Liver (tissue), 9 donors: ENCODE results near the gene PREX1. TPM values are rescaled to one million over a fixed set of nuclear protein-coding genes. Genes with fewer than 3 reads are reported as not detected.

ENCODE experiments used
- DNase-seq: peaks from one replicate; pipeline ENCODE4 v3.0.0-alpha.2; 2017; ENCODE audit warnings: low spot score
- H3K27ac ChIP-seq, 2 donors: one replicate each; pipeline ENCODE4 v1.7.0; 2013; ENCODE audit warnings: inconsistent platforms in 2 of 2, low read length in 2 of 2, control low read depth in 1 of 2, low read depth in 1 of 2, mild to moderate bottlenecking in 1 of 2
- H3K27me3 ChIP-seq, 4 donors: one replicate each; pipeline versions ENCODE4 v1.6.1 to v1.7.0; 2013; ENCODE audit warnings: low read length in 3 of 4, inconsistent platforms in 1 of 4, mild to moderate bottlenecking in 1 of 4, moderate library complexity in 1 of 4; ENCODE audit not compliant: control insufficient read depth in 4 of 4, insufficient read depth in 4 of 4
- H3K36me3 ChIP-seq, 4 donors: one replicate each; pipeline versions ENCODE4 v1.6.1 to v1.7.0; 2013; ENCODE audit warnings: low read length in 3 of 4, mild to moderate bottlenecking in 3 of 4, low read depth in 1 of 4, moderate library complexity in 1 of 4; ENCODE audit not compliant: control insufficient read depth in 4 of 4, insufficient read depth in 3 of 4
- H3K4me1 ChIP-seq, 4 donors: one replicate each; pipeline versions ENCODE4 v1.6.1 to v1.7.0; 2013; ENCODE audit warnings: low read length in 3 of 4, mild to moderate bottlenecking in 3 of 4, moderate library complexity in 1 of 4; ENCODE audit not compliant: control insufficient read depth in 4 of 4, insufficient read depth in 4 of 4
- H3K4me3 ChIP-seq, 3 donors: one replicate each; pipeline versions ENCODE4 v1.6.1 to v1.7.0; 2013; ENCODE audit warnings: low read length in 3 of 3, control low read depth in 1 of 3, low read depth in 1 of 3, mild to moderate bottlenecking in 1 of 3
- H3K9ac ChIP-seq, 2 donors: one replicate each; pipeline ENCODE4 v1.7.0; 2013; ENCODE audit warnings: low read length in 2 of 2, mild to moderate bottlenecking in 2 of 2, moderate library complexity in 2 of 2, control low read depth in 1 of 2, low read depth in 1 of 2
- H3K9me3 ChIP-seq, 4 donors: one replicate each; pipeline versions ENCODE4 v1.6.1 to v1.7.0; 2013; ENCODE audit warnings: low read length in 3 of 4; ENCODE audit not compliant: control insufficient read depth in 4 of 4
- ATF3 ChIP-seq: IDR thresholded peaks from 2 replicates; pipeline ENCODE4 v1.6.1; 2016; ENCODE audit warnings: antibody characterized with exemption
- CTCF ChIP-seq: fragments of 150-350 bp; IDR thresholded peaks from 2 replicates; pipeline ENCODE4 v1.5.1; 2017; ENCODE audit warnings: improper control_type of control experiment, low read depth, low read length; ENCODE audit not compliant: missing input control
- EGR1 ChIP-seq, 2 donors: IDR thresholded peaks; 2 replicates each; pipeline ENCODE4 v1.6.1; 2016 to 2018; ENCODE audit warnings: antibody characterized with exemption in 2 of 2, low read depth in 2 of 2
- FOXA1 ChIP-seq: IDR thresholded peaks from 2 replicates; pipeline ENCODE4 v1.6.1; 2016; ENCODE audit warnings: antibody characterized with exemption
- FOXA2 ChIP-seq: IDR thresholded peaks from 2 replicates; pipeline ENCODE4 v1.6.1; 2016; ENCODE audit warnings: antibody characterized with exemption
- GABPA ChIP-seq, 2 donors: IDR thresholded peaks in 1 of 2; conservative IDR thresholded peaks in 1 of 2; 2 replicates each; pipeline ENCODE4 v1.6.1; 2016; ENCODE audit warnings: antibody characterized with exemption in 2 of 2, mild to moderate bottlenecking in 1 of 2, moderate library complexity in 1 of 2
- HNF4A ChIP-seq, 2 donors: conservative IDR thresholded peaks; 2 replicates each; pipeline ENCODE4 v1.6.1; 2016; ENCODE audit warnings: antibody characterized with exemption in 2 of 2, mild to moderate bottlenecking in 2 of 2
- HNF4G ChIP-seq: IDR thresholded peaks from 2 replicates; pipeline ENCODE4 v1.6.1; 2016; ENCODE audit warnings: antibody characterized with exemption
- JUND ChIP-seq, 2 donors: IDR thresholded peaks; 2 replicates each; pipeline ENCODE4 v1.6.1; 2016; ENCODE audit warnings: antibody characterized with exemption in 2 of 2
- MAX ChIP-seq: IDR thresholded peaks from 2 replicates; pipeline ENCODE4 v1.6.1; 2016; ENCODE audit warnings: antibody characterized with exemption
- NR2F2 ChIP-seq: IDR thresholded peaks from 2 replicates; pipeline ENCODE4 v1.6.1; 2016; ENCODE audit warnings: antibody characterized with exemption
- RAD21 ChIP-seq, 2 donors: IDR thresholded peaks; 2 replicates each; pipeline ENCODE4 v1.6.1; 2016; ENCODE audit warnings: antibody characterized with exemption in 2 of 2, mild to moderate bottlenecking in 2 of 2
- REST ChIP-seq: IDR thresholded peaks from 2 replicates; pipeline ENCODE4 v1.6.1; 2016; ENCODE audit warnings: antibody characterized with exemption, mild to moderate bottlenecking
- RXRA ChIP-seq, 2 donors: IDR thresholded peaks; 2 replicates each; pipeline ENCODE4 v1.6.1; 2017 to 2018; ENCODE audit warnings: antibody characterized with exemption in 2 of 2, mild to moderate bottlenecking in 1 of 2
- TAF1 ChIP-seq: conservative IDR thresholded peaks from 2 replicates; pipeline ENCODE4 v1.6.1; 2016; ENCODE audit warnings: antibody characterized with exemption, mild to moderate bottlenecking
- YY1 ChIP-seq: IDR thresholded peaks from 2 replicates; pipeline ENCODE4 v1.6.1; 2016; ENCODE audit warnings: antibody characterized with exemption, mild to moderate bottlenecking
- ZBTB33 ChIP-seq: IDR thresholded peaks from 2 replicates; pipeline ENCODE4 v1.6.1; 2016; ENCODE audit warnings: antibody characterized with exemption
- WGBS: extraction: QIAGEN DNeasy Blood & Tissue Kit; methylation state at CpG from one replicate; pipeline ENCODE4 v1.1.7; 2013; 5-methylcytosine and 5-hydroxymethylcytosine counted together
- polyA plus RNA-seq, 2 donors: library from polyadenylated mRNA; stranded (reverse) in 1 of 2; unstranded in 1 of 2; fragments of 200-250 nt in 1 of 2; fragments of >200 nt in 1 of 2; fragmentation: Nextera tagmentation in 1 of 2; extraction: Ambion mirVana in 1 of 2; gene quantifications; one replicate each; pipeline versions ENCODE4 v1.2.1 to v1.2.3, GENCODE V29; 2013 to 2015
- total RNA-seq, 2 donors: library from RNA; depleted of rRNA; stranded (reverse); fragments of >200 nt; gene quantifications; one replicate each; pipeline ENCODE4 v1.2.3, GENCODE V29; 2014
- donor health status: healthy.
- donor health status: healthy.
- donor health status: healthy.
- donor health status: healthy.
- donor health status: healthy.

The PREX1 gene
- total and polyA plus RNA-seq, 4 donors: 2.2 to 18.0 (median 10.8) TPM

- H3K27ac ChIP-seq: no peak overlapping the region
- H3K36me3 ChIP-seq: no peaks in the 10 kb centered on the region
- no peak for TF ChIP-seq FOXA2
- no peak for TF ChIP-seq TAF1
- no peak for TF ChIP-seq HNF4G
- no peaks in the 10 kb centered on the region for H3K27me3 ChIP-seq
- WGBS: 86% methylated on average over 5 of the region's 5 CpGs
- H3K4me3 ChIP-seq: no peak overlapping the region
- DNase-seq: no peak
- no peak overlapping the region for H3K9ac ChIP-seq
- H3K9me3 ChIP-seq: no peaks in the 10 kb centered on the region
- H3K4me1 ChIP-seq: peaks cover 0 to 13% (median 3%) of the 10 kb centered on the region in 4 donors
Measured at GRCh38 chr20:48724382-48724781, 103.4 kb downstream of the PREX1 start.

GRCh38 chr20:48723308-48724264 is 104.2 kb downstream of the PREX1 start:
- Histone ChIP-seq H3K4me3 (no peak overlapping the region), H3K9me3 (no peaks in the 10 kb centered on the region), H3K9ac (no peak overlapping the region), H3K27me3 (no peaks in the 10 kb centered on the region), H3K4me1 (peaks cover 0 to 13% (median 3%) of the 10 kb centered on the region in 4 donors), H3K27ac (peak overlapping the region in 1 of 2 donors; percentile 44), H3K36me3 (no peaks in the 10 kb centered on the region)
- no peak for TF ChIP-seq TAF1
- no peak for TF ChIP-seq REST
- TF ChIP-seq YY1: no peak
- TF ChIP-seq RXRA (IDR thresholded peaks at IDR 0.05): peak; percentile 6 to 11
- peak; percentile 14 for TF ChIP-seq NR2F2
- TF ChIP-seq RAD21 (IDR thresholded peaks at IDR 0.05): peak in 1 of 2 donors; percentile 65
- no peak for TF ChIP-seq ATF3
- DNase-seq: peak; percentile 50
- WGBS: 55% methylated on average over 29 of the region's 29 CpGs

GRCh38 chr20:48722737-48723191 is 105.0 kb downstream of the PREX1 start:
- 30% methylated on average over 8 of the region's 8 CpGs for WGBS
- H3K9me3 ChIP-seq: no peaks in the 10 kb centered on the region
- DNase-seq: no peak
- no peak overlapping the region for H3K9ac ChIP-seq
- peaks cover 0 to 13% (median 3%) of the 10 kb centered on the region in 4 donors for H3K4me1 ChIP-seq
- H3K4me3 ChIP-seq: no peak overlapping the region
- H3K36me3 ChIP-seq: no peaks in the 10 kb centered on the region
- H3K27ac ChIP-seq: peak overlapping the region in 1 of 2 donors; percentile 44
- no peaks in the 10 kb centered on the region for H3K27me3 ChIP-seq
- TF ChIP-seq RAD21 (IDR thresholded peaks at IDR 0.05): peak in 1 of 2 donors; percentile 62
- TF ChIP-seq YY1: no peak
- peak; percentile 34 for TF ChIP-seq MAX
- no peak for TF ChIP-seq TAF1
- TF ChIP-seq EGR1 (IDR thresholded peaks at IDR 0.05; ENCODE audit: low read depth in 2 of 2): peak; percentile 80 to 86
- TF ChIP-seq FOXA2: peak; percentile 91
- no peak for TF ChIP-seq CTCF
- TF ChIP-seq ZBTB33: peak; percentile 16
- no peak for TF ChIP-seq NR2F2
- TF ChIP-seq GABPA (IDR thresholded peaks at IDR 0.05 in 1 of 2, conservative IDR thresholded peaks at IDR 0.05 in 1 of 2): no peak
- peak; percentile 62 to 68 for TF ChIP-seq RXRA (IDR thresholded peaks at IDR 0.05)
- TF ChIP-seq HNF4G: no peak
- peak; percentile 36 for TF ChIP-seq HNF4A (conservative IDR thresholded peaks at IDR 0.05)
- peak in 1 of 2 donors; percentile 31 for TF ChIP-seq JUND (IDR thresholded peaks at IDR 0.05)
- TF ChIP-seq ATF3: no peak
- peak; percentile 93 for TF ChIP-seq FOXA1
